SJCRH30 (cell line): Measurements from ENCODE around the gene ZNF423. TPM values are rescaled to one million over a fixed set of nuclear protein-coding genes. Genes with fewer than 3 reads are reported as not detected.
A peak's percentile ranks its signal among the peaks of the same experiment; 100 is the strongest.

ENCODE experiments used
- DNase-seq, 2 experiments: peaks; one replicate each; pipeline ENCODE4 v3.0.0-alpha.2; 2015 to 2020
- H3K27ac ChIP-seq: fragments of 250-450 bp; sonication (Bioruptor Pico); 2 replicates; pipeline ENCODE4 v1.5.1; 2020; ENCODE audit warnings: mild to moderate bottlenecking, moderate library complexity
- H3K27me3 ChIP-seq: fragments of 250-450 bp; sonication (Bioruptor Pico); 2 replicates; pipeline ENCODE4 v1.5.1; 2020; ENCODE audit warnings: mild to moderate bottlenecking, moderate library complexity
- H3K36me3 ChIP-seq: fragments of 250-450 bp; sonication (Bioruptor Pico); 2 replicates; pipeline ENCODE4 v1.5.1; 2020; ENCODE audit warnings: mild to moderate bottlenecking, moderate library complexity
- H3K4me1 ChIP-seq: fragments of 250-450 bp; sonication (Bioruptor Pico); 2 replicates; pipeline ENCODE4 v1.5.1; 2020; ENCODE audit warnings: mild to moderate bottlenecking, moderate library complexity
- H3K4me3 ChIP-seq: fragments of 250-450 bp; sonication (Bioruptor Pico); 2 replicates; pipeline ENCODE4 v1.5.1; 2020; ENCODE audit warnings: mild to moderate bottlenecking, moderate library complexity
- H3K9me3 ChIP-seq: fragments of 250-450 bp; sonication (Bioruptor Pico); replicated peaks from 2 replicates; pipeline ENCODE4 v1.5.1; 2020; ENCODE audit warnings: mild to moderate bottlenecking, moderate library complexity
- total RNA-seq: library from RNA; depleted of rRNA; stranded (reverse); fragments of >200 nt; shearing (Covaris generic); gene quantifications from 2 replicates; pipeline ENCODE4 v1.2.3, GENCODE V29; 2014

ZNF423 gene
- total RNA-seq, 1 experiment from 2014 or later = 7.9 TPM

GRCh38 chr16:49674990-49675389, 180.9 kb downstream of the ZNF423 start:
- H3K36me3 ChIP-seq = no peaks in the 10 kb centered on the region
- H3K27me3 ChIP-seq = no peaks in the 10 kb centered on the region
- DNase-seq = no peak
- H3K4me3 ChIP-seq = no peak overlapping the region; the same call in 1 of the 2 replicates
- H3K9me3 ChIP-seq = no peaks in the 10 kb centered on the region; the same call in 1 of the 2 replicates
- peak overlapping the region; percentile 78 for H3K27ac ChIP-seq
- H3K4me1 ChIP-seq = peaks cover 16% of the 10 kb centered on the region

- peak; percentile 85 to 92 for DNase-seq
- Histone ChIP-seq H3K4me3 (no peak overlapping the region; the same call in 1 of the 2 replicates), H3K27ac (peak overlapping the region; percentile 78), H3K36me3 (no peaks in the 10 kb centered on the region), H3K9me3 (no peaks in the 10 kb centered on the region), H3K27me3 (no peaks in the 10 kb centered on the region), H3K4me1 (peaks cover 16% of the 10 kb centered on the region)
Measured at GRCh38 chr16:49674351-49674851, 181.5 kb downstream of the ZNF423 start.

GRCh38 chr16:49673442-49673841, 182.5 kb downstream of the ZNF423 start:
- H3K27ac ChIP-seq = peak overlapping the region; percentile 78; the same call in 1 of the 2 replicates

GRCh38 chr16:49672753-49673152, 183.2 kb downstream of the ZNF423 start:
- H3K9me3 ChIP-seq = no peaks in the 10 kb centered on the region
- H3K27ac ChIP-seq = no peak overlapping the region
- H3K4me1 ChIP-seq = peaks cover 16% of the 10 kb centered on the region
- H3K27me3 ChIP-seq = no peaks in the 10 kb centered on the region
- no peak for DNase-seq
- H3K36me3 ChIP-seq = no peaks in the 10 kb centered on the region
- no peak overlapping the region for H3K4me3 ChIP-seq

More at GRCh38 chr16:49673442-49673841, 182.5 kb downstream of the ZNF423 start:
- H3K27me3 ChIP-seq = no peaks in the 10 kb centered on the region
- no peak for DNase-seq
- H3K9me3 ChIP-seq = no peaks in the 10 kb centered on the region
- H3K4me1 ChIP-seq = peaks cover 16% of the 10 kb centered on the region
- H3K4me3 ChIP-seq = no peak overlapping the region
- no peaks in the 10 kb centered on the region for H3K36me3 ChIP-seq

GRCh38 chr16:49671333-49671732, 184.6 kb downstream of the ZNF423 start:
- H3K27me3 ChIP-seq = no peaks in the 10 kb centered on the region
- no peak overlapping the region for H3K27ac ChIP-seq
- H3K9me3 ChIP-seq = no peaks in the 10 kb centered on the region
- no peak overlapping the region for H3K4me3 ChIP-seq
- no peak for DNase-seq
- H3K36me3 ChIP-seq = no peaks in the 10 kb centered on the region
- H3K4me1 ChIP-seq = peaks cover 16% of the 10 kb centered on the region

GRCh38 chr16:49670627-49671026, 185.3 kb downstream of the ZNF423 start:
- peaks cover 14% of the 10 kb centered on the region for H3K4me1 ChIP-seq
- no peaks in the 10 kb centered on the region for H3K9me3 ChIP-seq
- no peaks in the 10 kb centered on the region for H3K27me3 ChIP-seq
- no peaks in the 10 kb centered on the region for H3K36me3 ChIP-seq
- no peak for DNase-seq
- no peak overlapping the region for H3K4me3 ChIP-seq
- H3K27ac ChIP-seq = no peak overlapping the region

- H3K4me1 ChIP-seq = peaks cover 21% of the 10 kb centered on the region
- H3K27ac ChIP-seq = no peak overlapping the region
Measured at GRCh38 chr16:49665482-49666230, 190.3 kb downstream of the ZNF423 start.

GRCh38 chr16:49664221-49665215, 191.4 kb downstream of the ZNF423 start:
- H3K36me3 ChIP-seq = no peaks in the 10 kb centered on the region
- no peak overlapping the region for H3K4me3 ChIP-seq
- peaks cover 28% of the 10 kb centered on the region for H3K4me1 ChIP-seq
- no peaks in the 10 kb centered on the region for H3K27me3 ChIP-seq
- no peaks in the 10 kb centered on the region for H3K9me3 ChIP-seq
- peak overlapping the region; percentile 67 for H3K27ac ChIP-seq
- DNase-seq = no peak

More at GRCh38 chr16:49665482-49666230, 190.3 kb downstream of the ZNF423 start:
- Histone ChIP-seq H3K27me3 (no peaks in the 10 kb centered on the region), H3K4me3 (no peak overlapping the region), H3K9me3 (no peaks in the 10 kb centered on the region), H3K36me3 (no peaks in the 10 kb centered on the region)
- no peak for DNase-seq

GRCh38 chr16:49663081-49664065, 192.5 kb downstream of the ZNF423 start:
- peaks cover 39% of the 10 kb centered on the region for H3K4me1 ChIP-seq
- no peaks in the 10 kb centered on the region for H3K36me3 ChIP-seq
- no peaks in the 10 kb centered on the region for H3K9me3 ChIP-seq
- DNase-seq = peak; percentile 53 to 56
- H3K27me3 ChIP-seq = no peaks in the 10 kb centered on the region
- H3K4me3 ChIP-seq = no peak overlapping the region
- peak overlapping the region; percentile 67 for H3K27ac ChIP-seq

- no peaks in the 10 kb centered on the region for H3K9me3 ChIP-seq
- H3K4me1 ChIP-seq = peaks cover 47% of the 10 kb centered on the region
- H3K4me3 ChIP-seq = no peak overlapping the region
- DNase-seq = no peak
- peak overlapping the region; percentile 67; the same call in 1 of the 2 replicates for H3K27ac ChIP-seq
- no peaks in the 10 kb centered on the region for H3K36me3 ChIP-seq
- no peaks in the 10 kb centered on the region for H3K27me3 ChIP-seq
Measured at GRCh38 chr16:49662569-49662968, 193.3 kb downstream of the ZNF423 start.

- no peak overlapping the region for H3K4me3 ChIP-seq
- no peak for DNase-seq
- H3K27ac ChIP-seq = no peak overlapping the region
- no peaks in the 10 kb centered on the region for H3K9me3 ChIP-seq
- H3K27me3 ChIP-seq = no peaks in the 10 kb centered on the region
- H3K4me1 ChIP-seq = peaks cover 51% of the 10 kb centered on the region
- no peaks in the 10 kb centered on the region for H3K36me3 ChIP-seq
Measured at GRCh38 chr16:49661465-49662187, 194.3 kb downstream of the ZNF423 start.

GRCh38 chr16:49660626-49661025, 195.3 kb downstream of the ZNF423 start:
- no peak overlapping the region for H3K4me3 ChIP-seq
- H3K27me3 ChIP-seq = no peaks in the 10 kb centered on the region
- H3K9me3 ChIP-seq = no peaks in the 10 kb centered on the region
- H3K27ac ChIP-seq = no peak overlapping the region
- peak in 1 of 2 experiments; percentile 24 for DNase-seq
- H3K36me3 ChIP-seq = no peaks in the 10 kb centered on the region
- peaks cover 51% of the 10 kb centered on the region for H3K4me1 ChIP-seq

- H3K27ac ChIP-seq = no peak overlapping the region
- peaks cover 45% of the 10 kb centered on the region for H3K4me1 ChIP-seq
- no peak overlapping the region for H3K4me3 ChIP-seq
- H3K36me3 ChIP-seq = no peaks in the 10 kb centered on the region
- H3K27me3 ChIP-seq = no peaks in the 10 kb centered on the region
- DNase-seq = peak; percentile 51 to 63
- H3K9me3 ChIP-seq = no peaks in the 10 kb centered on the region
Measured at GRCh38 chr16:49659356-49659755, 196.6 kb downstream of the ZNF423 start.
